G401.6 (cell line): ENCODE data around the gene ABCD2.
"Not testable (repeated sequence)": the region's sequence is repeated elsewhere in the genome, so short reads cannot be mapped to it uniquely, and the experiment has no call there.

Experiments used
- FAIRE-seq: peaks from 2 replicates; lab custom pipeline; 2012; peaks lifted over from hg19 to GRCh38; lab: Jason Lieb, UNC

The ABCD2 gene

GRCh38 chr12:39611818-39612217 is 7.8 kb downstream of the ABCD2 start:
- no peak for FAIRE-seq

GRCh38 chr12:39610436-39611025 is 9.1 kb downstream of the ABCD2 start:
- FAIRE-seq: no peak

GRCh38 chr12:39606712-39607423 is 12.7 kb downstream of the ABCD2 start:
- FAIRE-seq: no peak

- no peak for FAIRE-seq
These were observed 13.6 kb downstream of the ABCD2 start for GRCh38 chr12:39605996-39606395.

GRCh38 chr12:39605501-39605900 is 14.1 kb downstream of the ABCD2 start:
- FAIRE-seq: no peak

GRCh38 chr12:39603065-39603464 is 16.5 kb downstream of the ABCD2 start:
- no peak for FAIRE-seq

GRCh38 chr12:39601951-39602350 is 17.7 kb downstream of the ABCD2 start:
- not testable (repeated sequence) for FAIRE-seq

GRCh38 chr12:39595928-39596327 is 23.7 kb downstream of the ABCD2 start:
- no peak for FAIRE-seq

- no peak for FAIRE-seq
These were observed 27.3 kb downstream of the ABCD2 start for GRCh38 chr12:39592295-39592694.

- no peak for FAIRE-seq
These were observed 31.3 kb downstream of the ABCD2 start for GRCh38 chr12:39588348-39588747.

- no peak for FAIRE-seq
These were observed 32.4 kb downstream of the ABCD2 start for GRCh38 chr12:39587225-39587624.

- FAIRE-seq: no peak
These were observed 32.8 kb downstream of the ABCD2 start for GRCh38 chr12:39586816-39587215.

GRCh38 chr12:39581592-39581991 is 38.0 kb downstream of the ABCD2 start:
- no peak for FAIRE-seq

GRCh38 chr12:39575498-39575875 is 44.1 kb downstream of the ABCD2 start:
- FAIRE-seq: no peak

- no peak for FAIRE-seq
These were observed 44.7 kb downstream of the ABCD2 start for GRCh38 chr12:39574785-39575497.

- FAIRE-seq: no peak
These were observed 45.2 kb downstream of the ABCD2 start for GRCh38 chr12:39574378-39574777.

- FAIRE-seq: no peak
These were observed 45.6 kb downstream of the ABCD2 start for GRCh38 chr12:39573971-39574370.

- FAIRE-seq: no peak
These were observed 47.1 kb downstream of the ABCD2 start for GRCh38 chr12:39572551-39572950.

GRCh38 chr12:39571351-39571750 is 48.3 kb downstream of the ABCD2 start:
- FAIRE-seq: no peak

GRCh38 chr12:39553476-39553875 is 66.1 kb downstream of the ABCD2 start:
- FAIRE-seq: no peak

- FAIRE-seq: not testable (repeated sequence)
These were observed 75.4 kb downstream of the ABCD2 start for GRCh38 chr12:39544211-39544610.

GRCh38 chr12:39541471-39541870 is 78.1 kb downstream of the ABCD2 start:
- FAIRE-seq: no peak

GRCh38 chr12:39538679-39539104 is 80.9 kb downstream of the ABCD2 start:
- no peak for FAIRE-seq

- FAIRE-seq: no peak
These were observed 85.7 kb downstream of the ABCD2 start for GRCh38 chr12:39533951-39534350.
